PC-3 (cell line): Measurements from ENCODE around the gene MAML2.

Experiments used
- CTCF ChIP-seq: fragments of 300-600 bp; sonication (generic); conservative IDR thresholded peaks from 2 replicates; pipeline ENCODE4 v1.5.1; 2017; ENCODE audit warnings: antibody characterized with exemption, low read depth, mild to moderate bottlenecking, low read length
- EZH2phosphoT487 ChIP-seq: fragments of 300-600 bp; sonication (generic); IDR thresholded peaks from 2 replicates; pipeline ENCODE4 v1.6.1; 2018; ENCODE audit warnings: mild to moderate bottlenecking, antibody characterized with exemption, low read length, borderline replicate concordance

GRCh38 chr11:96223083-96223482 is 119.9 kb downstream of the MAML2 start:
- TF ChIP-seq EZH2phosphoT487: no peak
- TF ChIP-seq CTCF: no peak
